ENCODE measurements around the gene TMEM63A. TPM values are rescaled to one million over a fixed set of nuclear protein-coding genes. Genes with fewer than 3 reads are reported as not detected.
"Not testable (repeated sequence)": the region's sequence is repeated elsewhere in the genome, so short reads cannot be mapped to it uniquely, and the experiment has no call there.

The TMEM63A gene
- 9.0 TPM for polyA plus RNA-seq (2012; ENCODE audit: low read depth, missing spikeins)

- DNase-seq (ENCODE audit: insufficient read length, low spot score) (peak; percentile 94), FAIRE-seq (peak; percentile 41)
- TF ChIP-seq PAX5 (IDR thresholded peaks at IDR 0.05; ENCODE audit: insufficient read depth, low read length, severe bottlenecking): no peak
- TF ChIP-seq SPI1 (IDR thresholded peaks at IDR 0.05; ENCODE audit: low read depth, low read length): no peak
- no peak for TF ChIP-seq POLR2AphosphoS5 (IDR thresholded peaks at IDR 0.05; ENCODE audit: low read depth, low read length)
- TF ChIP-seq TAF1 (IDR thresholded peaks at IDR 0.05; ENCODE audit: low read depth, low read length): 0 out of 2 replicates have a peak, but pooled peaks have one; percentile 34
- TF ChIP-seq POLR2A (IDR thresholded peaks at IDR 0.05; ENCODE audit: low read depth, low read length): no peak
- no peak for TF ChIP-seq POU2F2 (IDR thresholded peaks at IDR 0.05; ENCODE audit: low read depth, low read length)
Measured at GRCh38 chr1:225881959-225882693, at the start of gene TMEM63A. Gene TMEM63A (minus strand): TSS chr1:225882380. CDS start chr1:225877580, 4,800 bp downstream.

GRCh38 chr1:225931270-225932136, 49.3 kb upstream of the TMEM63A start:
- FAIRE-seq (no peak), DNase-seq (ENCODE audit: insufficient read length, low spot score) (no peak)
- TF ChIP-seq PAX5 (IDR thresholded peaks at IDR 0.05; ENCODE audit: insufficient read depth, low read length, severe bottlenecking): no peak
- no peak for TF ChIP-seq SPI1 (IDR thresholded peaks at IDR 0.05; ENCODE audit: low read depth, low read length)
- TF ChIP-seq POLR2A (IDR thresholded peaks at IDR 0.05; ENCODE audit: low read depth, low read length): no peak
- TF ChIP-seq TAF1 (IDR thresholded peaks at IDR 0.05; ENCODE audit: low read depth, low read length): no peak
- no peak for TF ChIP-seq POU2F2 (IDR thresholded peaks at IDR 0.05; ENCODE audit: low read depth, low read length)
- TF ChIP-seq POLR2AphosphoS5 (IDR thresholded peaks at IDR 0.05; ENCODE audit: low read depth, low read length): no peak

GRCh38 chr1:225930566-225930965, 48.4 kb upstream of the TMEM63A start:
- no peak for FAIRE-seq
- TF ChIP-seq SPI1 (IDR thresholded peaks at IDR 0.05; ENCODE audit: low read depth, low read length): no peak
- no peak for TF ChIP-seq PAX5 (IDR thresholded peaks at IDR 0.05; ENCODE audit: insufficient read depth, low read length, severe bottlenecking)
- no peak for TF ChIP-seq POLR2AphosphoS5 (IDR thresholded peaks at IDR 0.05; ENCODE audit: low read depth, low read length)
- TF ChIP-seq POLR2A (IDR thresholded peaks at IDR 0.05; ENCODE audit: low read depth, low read length): no peak
- TF ChIP-seq POU2F2 (IDR thresholded peaks at IDR 0.05; ENCODE audit: low read depth, low read length): no peak
- no peak for TF ChIP-seq TAF1 (IDR thresholded peaks at IDR 0.05; ENCODE audit: low read depth, low read length)
- DNase-seq (ENCODE audit: insufficient read length, low spot score): no peak

GRCh38 chr1:225929462-225929861, 47.3 kb upstream of the TMEM63A start:
- not testable (repeated sequence) for FAIRE-seq; DNase-seq (ENCODE audit: insufficient read length, low spot score)

DNA sequence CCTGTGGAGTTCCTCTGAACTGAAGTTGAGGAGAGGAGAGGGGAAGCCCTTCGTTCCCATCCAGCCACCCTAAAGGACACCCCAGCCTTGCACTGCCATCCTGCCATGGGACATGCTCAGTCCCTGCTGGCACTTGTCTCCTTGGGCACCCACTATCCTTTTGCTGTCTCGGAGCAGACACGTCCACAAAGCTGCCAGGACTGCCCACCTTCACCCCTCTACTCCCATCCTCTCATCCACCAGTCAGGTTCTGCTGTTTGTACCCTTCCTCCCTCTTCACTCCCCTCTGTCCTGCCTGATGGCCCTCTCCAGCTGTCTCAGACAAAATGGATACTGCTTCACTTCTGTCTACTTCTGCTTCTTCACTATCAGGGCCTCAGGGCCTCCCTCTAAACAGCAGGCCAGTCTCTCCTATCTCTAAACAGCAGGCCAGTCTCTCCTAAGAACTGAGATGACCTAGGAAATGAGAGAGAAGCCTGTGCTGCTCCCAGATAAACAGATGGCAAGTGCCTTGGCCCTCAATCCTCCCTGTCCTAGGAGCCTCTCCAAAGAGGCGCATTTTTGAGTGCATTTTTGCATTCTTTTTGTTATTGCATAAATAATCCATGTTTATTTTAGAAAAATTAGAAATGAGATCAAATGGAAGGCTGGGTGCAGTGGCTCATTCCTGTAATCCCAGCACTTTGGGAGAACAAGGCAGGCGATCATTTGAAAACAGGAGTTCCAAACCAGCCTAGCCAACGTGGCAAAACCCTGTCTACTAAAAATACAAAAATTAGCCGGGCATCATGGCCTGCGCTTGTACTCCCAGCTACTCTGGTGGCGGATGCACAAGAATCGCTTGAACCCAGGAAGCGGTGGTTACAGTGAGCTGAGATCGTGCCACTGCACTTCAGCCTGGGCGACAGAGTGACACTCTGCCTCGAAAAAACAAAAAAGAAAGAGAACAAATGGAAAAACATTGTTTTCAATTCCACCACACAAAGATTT, 46.3 kb upstream of the TMEM63A start:
- no peak for TF ChIP-seq TAF1 (IDR thresholded peaks at IDR 0.05; ENCODE audit: low read depth, low read length)
- TF ChIP-seq PAX5 (IDR thresholded peaks at IDR 0.05; ENCODE audit: insufficient read depth, low read length, severe bottlenecking): no peak
- TF ChIP-seq SPI1 (IDR thresholded peaks at IDR 0.05; ENCODE audit: low read depth, low read length): no peak
- no peak for TF ChIP-seq POLR2AphosphoS5 (IDR thresholded peaks at IDR 0.05; ENCODE audit: low read depth, low read length)
- TF ChIP-seq POU2F2 (IDR thresholded peaks at IDR 0.05; ENCODE audit: low read depth, low read length): no peak
- FAIRE-seq: no peak

GRCh38 chr1:225926551-225927113, 44.5 kb upstream of the TMEM63A start:
- FAIRE-seq: no peak
- DNase-seq (ENCODE audit: insufficient read length, low spot score): no peak
- TF ChIP-seq SPI1 (IDR thresholded peaks at IDR 0.05; ENCODE audit: low read depth, low read length) (peak; percentile 54), POLR2AphosphoS5 (IDR thresholded peaks at IDR 0.05; ENCODE audit: low read depth, low read length) (no peak)

More for the DNA sequence above, 46.3 kb upstream of the TMEM63A start:
- DNase-seq (ENCODE audit: insufficient read length, low spot score): no peak

GRCh38 chr1:225923692-225924555, 41.7 kb upstream of the TMEM63A start, which contains the start of gene PYCR2:
Gene PYCR2 (minus strand): TSS chr1:225924250. CDS start chr1:225924110, 140 bp downstream.
- TF ChIP-seq PAX5 (IDR thresholded peaks at IDR 0.05; ENCODE audit: insufficient read depth, low read length, severe bottlenecking): no peak
- peak; percentile 87 for TF ChIP-seq POLR2A (IDR thresholded peaks at IDR 0.05; ENCODE audit: low read depth, low read length)
- TF ChIP-seq TAF1 (IDR thresholded peaks at IDR 0.05; ENCODE audit: low read depth, low read length): peak; percentile 62
- TF ChIP-seq SPI1 (IDR thresholded peaks at IDR 0.05; ENCODE audit: low read depth, low read length): peak; percentile 43
- peak; percentile 73 for TF ChIP-seq POU2F2 (IDR thresholded peaks at IDR 0.05; ENCODE audit: low read depth, low read length)
- peak; percentile 93 for TF ChIP-seq POLR2AphosphoS5 (IDR thresholded peaks at IDR 0.05; ENCODE audit: low read depth, low read length)
- FAIRE-seq (peak; percentile 98), DNase-seq (ENCODE audit: insufficient read length, low spot score) (peak; percentile 99)

DNA sequence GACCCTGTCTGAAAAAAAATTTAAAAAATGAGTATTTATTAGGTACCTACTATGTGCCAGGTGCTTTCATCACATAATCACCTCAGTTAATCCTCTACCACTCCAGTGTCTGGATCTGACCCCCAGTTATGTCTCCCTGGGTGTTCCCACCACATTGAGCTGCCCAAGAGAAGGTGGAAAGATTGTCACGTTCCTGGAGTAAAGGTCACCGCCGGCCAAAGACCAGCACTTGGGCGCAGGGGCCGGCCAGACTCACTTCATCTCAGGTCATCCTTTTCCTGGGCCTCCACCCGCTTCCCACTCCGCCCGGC, 41.2 kb upstream of the TMEM63A start:
- FAIRE-seq (no peak), DNase-seq (ENCODE audit: insufficient read length, low spot score) (no peak)
- TF ChIP-seq SPI1 (IDR thresholded peaks at IDR 0.05; ENCODE audit: low read depth, low read length) (no peak), TAF1 (IDR thresholded peaks at IDR 0.05; ENCODE audit: low read depth, low read length) (no peak), POU2F2 (IDR thresholded peaks at IDR 0.05; ENCODE audit: low read depth, low read length) (no peak), POLR2AphosphoS5 (IDR thresholded peaks at IDR 0.05; ENCODE audit: low read depth, low read length) (no peak), PAX5 (IDR thresholded peaks at IDR 0.05; ENCODE audit: insufficient read depth, low read length, severe bottlenecking) (no peak), POLR2A (IDR thresholded peaks at IDR 0.05; ENCODE audit: low read depth, low read length) (no peak)

Data from GM12891 (cell line).